Lower lobe of right lung (tissue), 2 donors: Measurements from ENCODE around the gene C1QTNF5. TPM values are rescaled to one million over a fixed set of nuclear protein-coding genes. Genes with fewer than 3 reads are reported as not detected.

Source experiments
- ATAC-seq, 2 donors: fragments of 200-7000 bp; cut with Tn5 transposase; one replicate each; pipeline ENCODE4 v1.9.1; 2020 to 2022; ENCODE audit warnings: mild to moderate bottlenecking in 2 of 2, moderate library complexity in 2 of 2
- DNase-seq: peaks from one replicate; pipeline ENCODE4 v3.0.0-alpha.2; 2020
- H3K27ac ChIP-seq: fragments of 200-600 bp; one replicate; pipeline ENCODE4 v1.8.0; 2022
- H3K27me3 ChIP-seq: fragments of 200-600 bp; one replicate; pipeline ENCODE4 v1.8.0; 2022; ENCODE audit warnings: low read depth
- H3K36me3 ChIP-seq: fragments of 200-600 bp; one replicate; pipeline ENCODE4 v1.8.0; 2022; ENCODE audit warnings: mild to moderate bottlenecking
- H3K4me1 ChIP-seq: fragments of 200-600 bp; one replicate; pipeline ENCODE4 v1.8.0; 2022
- H3K4me3 ChIP-seq: fragments of 200-600 bp; one replicate; pipeline ENCODE4 v1.8.0; 2022; ENCODE audit warnings: mild to moderate bottlenecking
- H3K9me3 ChIP-seq: fragments of 200-600 bp; one replicate; pipeline ENCODE4 v1.8.0; 2022
- CTCF ChIP-seq: fragments of 200-600 bp; IDR thresholded peaks from one replicate; pipeline ENCODE4 v1.8.0; 2022; ENCODE audit warnings: antibody characterized with exemption, mild to moderate bottlenecking
- intact Hi-C: fragments of 100-400 bp; cut with DNase I; formaldehyde crosslinking; loops from one replicate; pipeline ENCODE4 v1.11.0; 2022
- total RNA-seq: library from RNA; stranded (reverse); fragmentation: NEBNext Ultra II Directional; extraction: Animal tissue kit (Norgen Biotek cat#: 25700); gene quantifications from one replicate; pipeline ENCODE4 v1.2.1, GENCODE V29; 2021
- donor health status: DM: no; HTN: yes; CAD: no; lungs with severe emphysema.

The C1QTNF5 gene
- total RNA-seq, 1 donor from 2014 or later, result 28.2 TPM

GRCh38 chr11:119339589-119340334 lies 921 bp downstream of the C1QTNF5 start:
- H3K4me1 ChIP-seq, result peaks cover 59% of the 10 kb centered on the region
- ATAC-seq, result peak; percentile 72
- H3K4me3 ChIP-seq, result peak overlapping the region; percentile 68
- H3K27ac ChIP-seq, result peak overlapping the region; percentile 89
- H3K9me3 ChIP-seq, result no peaks in the 10 kb centered on the region
- peaks cover 13% of the 10 kb centered on the region for H3K27me3 ChIP-seq
- TF ChIP-seq CTCF, result peak; percentile 86
- intact Hi-C loops, result no loop called here
- DNase-seq, result peak; percentile 81
- peaks cover 13% of the 10 kb centered on the region for H3K36me3 ChIP-seq

GRCh38 chr11:119338965-119339588 lies 1.6 kb downstream of the C1QTNF5 start:
- Histone ChIP-seq H3K27me3 (peaks cover 13% of the 10 kb centered on the region), H3K27ac (peak overlapping the region; percentile 89), H3K9me3 (no peaks in the 10 kb centered on the region), H3K36me3 (peaks cover 13% of the 10 kb centered on the region), H3K4me1 (peaks cover 60% of the 10 kb centered on the region), H3K4me3 (peak overlapping the region; percentile 68)
- DNase-seq, result peak; percentile 35
- intact Hi-C loops, result no loop called here
- no peak for TF ChIP-seq CTCF
- no peak for ATAC-seq

GRCh38 chr11:119338318-119338890 lies 2.3 kb downstream of the C1QTNF5 start:
- Histone ChIP-seq H3K4me1 (peaks cover 60% of the 10 kb centered on the region), H3K36me3 (peaks cover 13% of the 10 kb centered on the region), H3K4me3 (peak overlapping the region; percentile 68), H3K9me3 (no peaks in the 10 kb centered on the region), H3K27me3 (peaks cover 13% of the 10 kb centered on the region), H3K27ac (peak overlapping the region; percentile 89)
- peak; percentile 68 for TF ChIP-seq CTCF
- ATAC-seq (peak; percentile 40 to 50), DNase-seq (peak; percentile 76)
- intact Hi-C loops, result no loop called here

GRCh38 chr11:119337581-119338317 lies 2.9 kb downstream of the C1QTNF5 start:
- peak overlapping the region; percentile 24 for H3K27ac ChIP-seq
- H3K4me1 ChIP-seq, result peaks cover 60% of the 10 kb centered on the region
- peaks cover 13% of the 10 kb centered on the region for H3K36me3 ChIP-seq
- ATAC-seq (no peak), DNase-seq (peak; percentile 49)
- H3K27me3 ChIP-seq, result peaks cover 13% of the 10 kb centered on the region
- H3K9me3 ChIP-seq, result no peaks in the 10 kb centered on the region
- intact Hi-C loops, result no loop called here
- TF ChIP-seq CTCF, result no peak
- H3K4me3 ChIP-seq, result no peak overlapping the region

GRCh38 chr11:119336744-119337469 lies 3.8 kb downstream of the C1QTNF5 start:
- DNase-seq, result no peak
- H3K4me3 ChIP-seq, result no peak overlapping the region
- H3K27me3 ChIP-seq, result peaks cover 13% of the 10 kb centered on the region
- peaks cover 13% of the 10 kb centered on the region for H3K36me3 ChIP-seq
- no peaks in the 10 kb centered on the region for H3K9me3 ChIP-seq
- no peak overlapping the region for H3K27ac ChIP-seq
- intact Hi-C loops, result no loop called here
- no peak for ATAC-seq
- peaks cover 60% of the 10 kb centered on the region for H3K4me1 ChIP-seq
- TF ChIP-seq CTCF, result no peak
